ENCODE results near the gene DNMT3A.

DNMT3A gene

DNA sequence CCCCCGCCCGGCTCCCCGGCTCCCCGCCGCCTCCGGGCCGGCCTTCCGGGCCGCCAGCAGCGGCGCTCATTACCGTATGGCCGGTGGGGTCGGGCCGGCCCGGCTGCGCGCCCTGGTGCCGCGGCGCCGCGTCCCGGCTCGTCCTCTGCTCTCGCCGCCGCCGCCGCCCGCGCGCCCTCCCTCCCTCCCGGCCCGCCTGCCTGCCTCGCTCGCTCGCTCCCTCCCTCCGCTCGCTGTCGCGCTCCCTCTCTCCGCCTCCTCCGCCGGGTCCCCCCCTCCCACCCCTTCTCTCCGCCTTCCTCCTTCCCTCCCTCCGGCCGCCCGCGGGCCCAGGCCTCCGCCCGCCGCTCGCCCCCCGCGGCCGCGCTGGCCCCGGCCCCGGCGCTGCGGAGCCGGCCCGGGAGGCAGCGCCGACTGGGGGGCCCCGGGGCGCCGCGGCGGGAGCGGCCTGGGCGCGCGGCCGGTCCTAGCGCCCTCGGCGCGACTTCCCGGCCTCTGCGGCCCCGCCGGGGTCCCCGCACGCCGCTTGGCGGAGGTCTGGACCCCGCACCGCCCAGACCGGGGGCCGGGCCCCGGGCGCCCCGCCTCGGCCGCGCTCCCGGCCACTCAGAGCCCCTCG, at the start of gene DNMT3A:
Gene DNMT3A (minus strand): TSS at position 173 of the 619 bp plus-strand sequence. CDS start 27,941 bp downstream, outside the sequence.
- Mint-ChIP-seq H3K4me3 (peak within 1 kb of the TSS; percentile 77), H3K27ac (peak within 1 kb of the TSS; percentile 79), H3K36me3 (ENCODE audit: low read depth) (peaks cover 20% of the 10 kb centered on the region)

DNA sequence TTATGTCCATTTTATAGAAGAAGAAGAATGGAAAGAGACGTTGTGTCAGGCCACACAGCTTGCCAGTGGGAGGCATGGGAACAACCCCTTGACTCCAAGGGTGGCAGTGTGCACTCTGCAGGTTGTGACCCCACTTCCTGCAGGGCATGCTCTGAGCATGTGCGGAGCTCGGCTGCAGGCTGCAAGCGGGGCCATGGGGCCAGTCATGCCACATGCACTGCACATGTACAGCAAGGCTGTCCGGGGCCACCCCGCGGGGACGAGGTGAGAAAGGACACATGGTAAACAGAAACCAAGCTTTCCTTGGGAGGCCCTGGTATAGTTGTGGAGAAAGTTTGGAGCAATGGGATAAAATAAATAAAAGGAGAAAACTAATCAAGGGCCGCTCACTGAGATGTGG, 47.4 kb upstream of the DNMT3A start:
- no peaks in the 10 kb centered on the region for H3K27me3 Mint-ChIP-seq
- no peak overlapping the region for H3K27ac Mint-ChIP-seq
- peaks cover 18% of the 10 kb centered on the region for H3K36me3 Mint-ChIP-seq (ENCODE audit: low read depth)
- H3K4me3 Mint-ChIP-seq, result no peak overlapping the region
- no peaks in the 10 kb centered on the region for H3K9me3 Mint-ChIP-seq
- DNase-seq, result no peak
- H3K4me1 Mint-ChIP-seq (ENCODE audit: low read depth), result peaks cover 8% of the 10 kb centered on the region

More for the DNA sequence above, at the start of gene DNMT3A:
- DNase-seq, result peak; percentile 77
- peaks cover 48% of the 10 kb centered on the region for H3K4me1 Mint-ChIP-seq (ENCODE audit: low read depth)
- H3K9me3 Mint-ChIP-seq, result no peaks in the 10 kb centered on the region
- no peaks in the 10 kb centered on the region for H3K27me3 Mint-ChIP-seq

DNA sequence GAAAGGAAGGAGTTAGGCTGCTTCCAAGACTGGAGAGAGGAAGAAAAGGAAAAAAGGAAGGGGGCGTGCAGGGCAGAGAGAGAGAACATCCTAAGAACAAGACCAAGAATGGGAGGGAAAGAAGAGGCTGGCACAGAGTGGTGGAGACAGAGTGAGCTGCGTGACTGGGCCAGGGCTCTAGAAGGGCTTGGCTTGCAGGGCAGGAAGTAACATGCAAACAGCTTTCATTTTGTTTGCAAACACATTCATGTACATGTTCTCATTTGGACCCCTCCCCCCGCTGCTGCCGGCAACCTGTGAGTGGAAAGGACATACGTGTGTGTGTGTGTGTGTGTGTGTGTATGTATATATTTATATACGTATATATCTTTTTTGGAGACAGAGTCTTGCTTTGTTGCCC, 46.8 kb upstream of the DNMT3A start:
- Mint-ChIP-seq H3K4me1 (ENCODE audit: low read depth) (peaks cover 8% of the 10 kb centered on the region), H3K27me3 (no peaks in the 10 kb centered on the region), H3K4me3 (no peak overlapping the region), H3K36me3 (ENCODE audit: low read depth) (peaks cover 18% of the 10 kb centered on the region), H3K27ac (no peak overlapping the region), H3K9me3 (no peaks in the 10 kb centered on the region)
- DNase-seq, result no peak

DNA sequence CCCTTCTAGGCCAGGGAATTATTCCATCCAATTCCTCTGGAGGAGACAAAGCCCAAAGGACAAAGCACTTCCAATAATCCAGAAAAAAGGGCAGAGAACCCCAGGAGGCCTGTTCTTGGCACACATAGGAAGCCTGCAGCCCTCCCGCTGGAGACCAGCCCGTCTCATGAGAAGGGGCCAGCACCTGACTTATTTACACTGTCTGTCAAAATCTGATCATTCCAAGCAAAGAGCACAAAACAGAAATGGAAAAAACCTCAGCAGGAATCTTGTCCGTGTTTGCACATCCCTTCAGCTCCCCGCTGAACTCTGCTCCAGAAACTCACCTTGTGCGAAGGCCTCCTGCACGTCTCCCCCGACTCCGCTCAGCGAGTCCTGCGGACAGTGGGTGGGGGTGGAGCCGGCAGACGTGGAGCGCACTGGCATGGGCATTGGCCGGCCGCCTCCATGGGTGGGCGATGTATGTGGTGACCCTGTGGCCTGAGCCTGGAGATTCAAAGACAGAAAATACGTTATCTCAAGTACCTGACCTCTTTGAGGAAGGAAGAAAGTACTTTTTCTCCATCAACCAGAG, 46.2 kb upstream of the DNMT3A start:
- H3K4me1 Mint-ChIP-seq (ENCODE audit: low read depth), result peaks cover 8% of the 10 kb centered on the region
- DNase-seq, result no peak
- peaks cover 18% of the 10 kb centered on the region for H3K36me3 Mint-ChIP-seq (ENCODE audit: low read depth)
- no peak overlapping the region for H3K27ac Mint-ChIP-seq
- no peaks in the 10 kb centered on the region for H3K27me3 Mint-ChIP-seq
- H3K9me3 Mint-ChIP-seq, result no peaks in the 10 kb centered on the region
- no peak overlapping the region for H3K4me3 Mint-ChIP-seq

DNA sequence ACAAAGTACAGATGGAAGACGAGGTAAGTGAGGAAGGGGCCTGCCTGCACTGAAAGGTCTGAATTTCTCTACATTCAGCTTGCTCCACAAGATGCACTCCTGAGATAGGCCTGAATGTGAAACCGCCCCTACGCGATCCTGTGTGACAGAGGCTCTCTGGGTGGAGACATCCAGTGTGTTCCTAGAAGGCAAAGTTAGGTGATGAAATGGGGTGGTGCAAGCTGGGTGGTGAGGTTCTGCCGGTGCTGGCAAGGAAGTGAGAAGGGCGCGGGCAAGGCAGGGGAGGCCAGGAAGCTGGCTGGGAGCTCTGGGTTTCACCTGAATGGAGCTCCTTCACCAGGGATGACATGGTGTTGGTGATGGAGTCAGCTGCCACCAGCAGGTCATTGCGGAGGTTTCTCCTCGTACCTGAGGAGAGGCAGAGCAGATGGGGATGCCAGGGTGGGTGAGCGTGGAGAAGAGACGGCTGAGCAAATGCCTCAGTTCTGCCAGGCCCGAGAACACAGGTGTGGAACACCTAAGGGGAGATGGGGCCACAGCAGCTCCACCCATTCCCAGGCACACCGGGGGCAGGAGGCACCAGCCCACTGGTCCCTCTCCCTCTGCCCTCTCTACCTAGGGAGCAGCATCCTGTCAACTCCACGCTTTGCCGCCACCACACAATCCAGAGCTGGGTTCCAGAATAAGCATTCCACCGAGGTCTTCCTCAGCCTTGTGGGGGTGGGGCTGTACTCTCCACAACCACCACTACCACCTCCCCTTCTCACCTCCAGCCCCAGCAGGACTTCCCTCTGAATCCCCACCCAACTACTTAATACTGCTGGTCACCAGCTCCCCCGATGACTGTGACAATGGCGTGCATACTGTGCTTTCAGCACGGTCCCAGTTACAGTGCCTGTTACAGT, 45.5 kb upstream of the DNMT3A start:
- Mint-ChIP-seq H3K4me3 (no peak overlapping the region), H3K36me3 (ENCODE audit: low read depth) (peaks cover 18% of the 10 kb centered on the region), H3K4me1 (ENCODE audit: low read depth) (peaks cover 8% of the 10 kb centered on the region), H3K9me3 (no peaks in the 10 kb centered on the region), H3K27ac (no peak overlapping the region), H3K27me3 (no peaks in the 10 kb centered on the region)
- DNase-seq, result no peak

DNA sequence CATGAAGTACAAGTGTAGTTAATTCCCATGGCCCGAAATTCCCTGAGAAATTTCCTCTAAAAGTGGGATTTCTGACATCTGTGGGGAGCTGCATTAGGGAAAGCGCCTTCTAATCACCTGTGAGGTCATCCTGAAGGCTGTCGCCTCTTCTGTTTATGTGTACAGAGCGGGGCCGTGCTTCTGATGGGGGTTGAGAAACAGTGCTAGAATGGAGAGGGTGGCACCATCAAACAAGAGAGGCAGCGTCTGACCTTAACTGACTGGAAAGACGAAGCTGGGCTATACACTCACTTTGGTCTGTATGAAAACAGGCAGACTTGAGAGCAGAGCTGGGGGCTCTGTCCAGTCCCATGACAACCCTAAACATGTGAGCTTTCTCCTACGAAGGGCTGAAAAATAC, 44.2 kb upstream of the DNMT3A start:
- no peaks in the 10 kb centered on the region for H3K9me3 Mint-ChIP-seq
- H3K27ac Mint-ChIP-seq, result no peak overlapping the region
- DNase-seq, result no peak
- no peak overlapping the region for H3K4me3 Mint-ChIP-seq
- peaks cover 17% of the 10 kb centered on the region for H3K36me3 Mint-ChIP-seq (ENCODE audit: low read depth)
- peaks cover 2% of the 10 kb centered on the region for H3K4me1 Mint-ChIP-seq (ENCODE audit: low read depth)
- no peaks in the 10 kb centered on the region for H3K27me3 Mint-ChIP-seq

DNA sequence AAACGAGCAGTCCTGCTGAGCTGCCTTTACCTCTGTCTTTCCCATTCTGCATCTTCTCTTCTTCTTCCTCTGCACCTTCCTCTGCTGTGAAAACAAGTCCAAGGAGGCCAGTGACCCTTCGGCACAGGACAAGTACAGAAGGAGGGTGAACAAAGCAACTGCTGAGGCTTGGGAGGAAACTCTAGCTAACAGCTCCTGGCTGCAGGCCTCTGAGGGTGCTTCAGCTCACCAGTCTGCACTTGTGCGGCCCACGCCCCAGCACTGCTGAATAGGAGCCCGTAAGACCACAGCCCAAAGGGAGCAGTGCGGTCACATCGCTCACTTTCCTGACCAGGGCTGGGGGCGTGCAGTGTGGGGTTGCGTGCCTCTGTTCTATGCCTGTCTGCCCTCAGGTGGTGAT, 42.1 kb upstream of the DNMT3A start:
- Mint-ChIP-seq H3K27me3 (no peaks in the 10 kb centered on the region), H3K4me3 (no peak overlapping the region), H3K36me3 (ENCODE audit: low read depth) (peaks cover 17% of the 10 kb centered on the region), H3K9me3 (no peaks in the 10 kb centered on the region), H3K27ac (no peak overlapping the region), H3K4me1 (ENCODE audit: low read depth) (peaks cover 18% of the 10 kb centered on the region)
- DNase-seq, result no peak

DNA sequence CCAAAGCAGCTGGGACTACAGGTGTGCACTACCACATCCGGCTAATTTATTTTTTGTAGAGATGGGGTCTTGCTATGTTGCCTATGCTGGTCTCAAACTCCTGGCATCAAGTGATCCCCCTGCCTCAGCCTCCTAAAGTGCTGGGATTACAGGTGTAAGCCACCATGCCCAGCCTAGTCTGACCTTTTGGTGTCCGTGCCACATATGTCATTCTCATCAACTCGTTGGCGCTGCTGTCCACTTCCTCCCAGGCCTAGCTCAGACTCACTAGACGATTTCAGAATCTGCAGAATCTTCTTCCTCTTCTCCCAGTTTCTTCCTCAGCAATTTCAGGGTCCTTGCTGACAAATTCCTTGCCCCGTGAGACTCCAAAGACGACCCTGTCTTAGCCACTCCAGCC, 39.8 kb upstream of the DNMT3A start:
- Mint-ChIP-seq H3K36me3 (ENCODE audit: low read depth) (peaks cover 5% of the 10 kb centered on the region), H3K27me3 (no peaks in the 10 kb centered on the region), H3K9me3 (no peaks in the 10 kb centered on the region), H3K4me3 (no peak overlapping the region), H3K27ac (no peak overlapping the region), H3K4me1 (ENCODE audit: low read depth) (peaks cover 37% of the 10 kb centered on the region)
- no peak for DNase-seq

DNA sequence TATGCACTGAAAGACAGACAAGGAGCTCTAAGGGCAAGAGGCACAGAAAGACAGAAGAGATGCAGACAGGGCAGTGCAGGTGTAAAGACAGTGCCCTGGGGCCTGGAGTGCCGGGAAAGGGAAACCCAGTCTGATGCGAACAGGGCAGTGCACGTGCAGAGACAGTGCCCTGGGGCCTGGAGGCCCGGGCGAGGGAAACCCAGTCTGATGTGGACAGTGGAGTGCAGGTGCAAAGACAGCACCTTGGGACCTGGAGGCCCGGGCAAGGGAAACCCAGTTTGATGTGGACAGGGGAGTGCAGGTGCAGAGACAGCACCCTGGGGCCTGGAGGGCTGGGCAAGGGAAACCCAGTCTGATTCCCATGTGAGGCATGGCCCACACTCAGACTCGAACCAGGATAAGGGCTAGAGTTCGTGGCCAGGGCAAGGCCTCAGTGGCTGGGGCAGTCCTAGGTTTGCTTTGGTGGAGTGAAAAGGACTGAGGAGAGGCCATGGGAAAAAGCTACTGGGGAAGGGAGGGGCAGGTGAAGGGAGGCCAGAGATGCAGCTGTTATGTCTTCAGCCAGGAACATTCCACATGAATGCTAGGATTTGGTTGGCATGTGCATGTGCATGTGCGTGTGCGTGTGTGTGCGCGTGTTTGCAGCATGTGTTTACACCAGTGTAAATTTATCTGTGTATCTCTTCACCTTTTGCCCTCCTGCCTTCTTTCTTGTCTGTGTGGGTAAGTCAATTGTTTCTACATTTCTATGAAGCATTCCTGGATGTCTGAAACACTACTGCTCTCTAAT, 39.1 kb upstream of the DNMT3A start:
- peaks cover 3% of the 10 kb centered on the region for H3K36me3 Mint-ChIP-seq (ENCODE audit: low read depth)
- H3K4me1 Mint-ChIP-seq (ENCODE audit: low read depth), result peaks cover 44% of the 10 kb centered on the region
- no peak overlapping the region for H3K27ac Mint-ChIP-seq
- no peak overlapping the region for H3K4me3 Mint-ChIP-seq
- H3K9me3 Mint-ChIP-seq, result no peaks in the 10 kb centered on the region
- no peak for DNase-seq
- H3K27me3 Mint-ChIP-seq, result no peaks in the 10 kb centered on the region

DNA sequence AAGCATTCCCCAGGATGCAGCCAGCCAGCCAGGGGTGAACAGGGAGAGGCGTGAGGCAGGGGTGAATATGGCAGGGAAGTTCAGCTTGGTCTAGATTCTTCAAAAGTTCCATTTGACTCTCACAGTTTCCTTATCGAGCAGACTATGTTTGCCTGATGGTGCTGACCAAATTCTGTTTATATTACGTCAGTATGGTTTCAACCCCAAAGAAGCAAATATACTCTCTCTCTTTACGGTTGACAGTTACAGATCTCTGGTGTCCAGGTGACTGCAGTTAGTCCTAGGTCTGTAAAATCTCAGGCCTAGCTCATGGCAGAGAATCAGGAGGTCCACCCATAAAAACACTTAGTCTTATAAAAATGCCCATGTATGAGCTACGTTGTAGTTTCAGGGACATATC, 38.3 kb upstream of the DNMT3A start:
- Mint-ChIP-seq H3K4me3 (no peak overlapping the region), H3K9me3 (no peaks in the 10 kb centered on the region)

DNA sequence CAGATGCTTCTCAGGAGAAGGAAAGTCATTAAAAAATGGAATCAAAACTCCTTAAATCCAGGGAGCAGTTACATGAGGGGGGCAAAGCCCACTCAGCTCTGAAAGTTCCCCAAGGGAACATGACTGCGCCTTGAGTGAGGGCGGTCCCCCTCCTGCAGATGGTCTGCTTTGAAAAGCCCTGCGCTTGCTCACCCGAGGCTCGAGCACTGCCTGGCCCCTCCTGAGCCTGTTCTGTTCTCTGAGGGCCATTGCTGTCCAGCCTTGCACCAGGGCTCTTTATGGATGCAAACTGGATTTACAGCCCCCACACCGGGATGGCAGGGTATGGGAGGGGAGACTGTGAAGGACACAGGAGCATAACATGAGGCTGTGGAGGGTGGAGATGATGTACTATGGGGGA, 37.8 kb upstream of the DNMT3A start:
- no peak overlapping the region for H3K27ac Mint-ChIP-seq
- no peak overlapping the region for H3K4me3 Mint-ChIP-seq
- peaks cover 45% of the 10 kb centered on the region for H3K4me1 Mint-ChIP-seq (ENCODE audit: low read depth)

More for the DNA sequence above, 38.3 kb upstream of the DNMT3A start:
- Mint-ChIP-seq H3K36me3 (ENCODE audit: low read depth) (peaks cover 3% of the 10 kb centered on the region), H3K4me1 (ENCODE audit: low read depth) (peaks cover 45% of the 10 kb centered on the region), H3K27me3 (no peaks in the 10 kb centered on the region), H3K27ac (no peak overlapping the region)
- no peak for DNase-seq

DNA sequence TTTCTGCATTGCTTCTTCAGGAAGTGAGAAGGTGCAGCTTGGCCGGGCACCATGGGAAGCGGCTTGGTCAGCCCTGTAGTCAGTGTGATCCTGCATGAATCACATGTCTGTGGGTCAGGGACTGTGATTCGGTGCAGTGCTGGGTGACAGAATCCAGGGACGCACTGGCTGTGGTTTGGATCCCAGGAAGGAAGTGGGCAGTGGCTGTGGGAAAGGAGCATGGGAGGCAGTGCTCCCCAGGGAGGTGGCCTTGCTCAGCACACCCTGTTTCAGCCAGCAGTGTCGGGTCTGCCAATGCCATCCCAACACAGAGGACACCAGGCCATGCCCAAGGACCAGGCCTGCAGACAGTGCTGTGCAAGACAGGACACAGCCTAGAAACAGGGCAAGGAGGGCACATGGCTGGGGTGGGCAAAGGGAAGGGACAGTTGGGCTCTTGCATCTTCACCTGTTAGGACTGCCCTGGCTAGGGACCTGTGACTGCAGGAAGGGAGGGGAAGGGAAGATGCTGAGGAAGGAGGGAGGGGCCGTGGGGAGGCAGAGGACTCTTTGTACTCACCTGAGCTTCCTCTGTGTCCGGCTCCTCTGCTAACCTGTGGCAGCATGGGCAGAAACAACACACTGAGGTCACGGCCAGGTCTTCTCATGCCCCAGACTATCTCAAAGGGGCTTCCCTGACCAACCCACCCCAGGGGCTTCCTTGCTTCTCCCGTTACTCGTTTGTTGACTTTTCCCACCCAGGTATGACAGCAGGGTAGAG, 37.2 kb upstream of the DNMT3A start:
- Mint-ChIP-seq H3K9me3 (no peaks in the 10 kb centered on the region), H3K4me1 (ENCODE audit: low read depth) (peaks cover 45% of the 10 kb centered on the region), H3K27ac (peak overlapping the region; percentile 62), H3K27me3 (no peaks in the 10 kb centered on the region), H3K36me3 (ENCODE audit: low read depth) (peaks cover 3% of the 10 kb centered on the region), H3K4me3 (no peak overlapping the region)
- DNase-seq, result no peak

More for the DNA sequence above, 37.8 kb upstream of the DNMT3A start:
- H3K27me3 Mint-ChIP-seq, result no peaks in the 10 kb centered on the region
- DNase-seq, result no peak
- H3K36me3 Mint-ChIP-seq (ENCODE audit: low read depth), result peaks cover 3% of the 10 kb centered on the region
- H3K9me3 Mint-ChIP-seq, result no peaks in the 10 kb centered on the region

DNA sequence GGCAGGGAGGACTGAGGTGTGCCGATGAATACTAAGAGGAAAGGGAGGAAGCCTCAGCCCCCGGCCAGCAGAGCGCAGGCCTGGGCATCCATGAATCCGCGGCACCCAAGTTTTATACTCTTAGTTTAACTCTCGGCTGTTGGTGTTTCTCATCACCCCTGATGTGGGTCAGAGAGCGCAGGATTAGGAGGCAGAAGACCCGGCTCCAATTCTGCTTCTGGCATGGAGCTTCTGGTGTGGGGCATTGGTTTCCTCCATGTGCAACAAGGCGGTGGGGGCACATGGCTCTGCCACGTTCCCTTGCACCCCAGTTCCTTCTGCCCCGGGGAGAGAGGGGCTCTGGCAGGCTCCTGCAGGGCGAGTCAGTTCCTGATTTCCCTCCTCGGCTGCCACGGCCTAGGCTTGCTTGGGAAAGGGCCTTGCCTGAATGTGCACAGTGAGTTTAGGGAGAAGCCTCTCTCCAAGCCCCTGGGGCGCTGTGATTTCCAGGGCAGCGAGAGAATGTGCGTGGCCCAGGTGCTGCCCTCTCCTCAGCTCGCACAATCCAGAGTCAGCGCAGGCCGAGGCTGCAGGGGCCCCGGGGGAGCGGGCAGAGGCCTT, 36.2 kb upstream of the DNMT3A start:
- H3K27me3 Mint-ChIP-seq, result no peaks in the 10 kb centered on the region
- peak overlapping the region; percentile 97 for H3K27ac Mint-ChIP-seq
- DNase-seq, result no peak
- peaks cover 45% of the 10 kb centered on the region for H3K4me1 Mint-ChIP-seq (ENCODE audit: low read depth)
- peaks cover 3% of the 10 kb centered on the region for H3K36me3 Mint-ChIP-seq (ENCODE audit: low read depth)
- H3K4me3 Mint-ChIP-seq, result peak overlapping the region; percentile 64
- H3K9me3 Mint-ChIP-seq, result no peaks in the 10 kb centered on the region
